ENCODE data around the gene BOLA2.
"Not testable (repeated sequence)": the region's sequence is repeated elsewhere in the genome, so short reads cannot be mapped to it uniquely, and the experiment has no call there.

BOLA2 gene

DNA sequence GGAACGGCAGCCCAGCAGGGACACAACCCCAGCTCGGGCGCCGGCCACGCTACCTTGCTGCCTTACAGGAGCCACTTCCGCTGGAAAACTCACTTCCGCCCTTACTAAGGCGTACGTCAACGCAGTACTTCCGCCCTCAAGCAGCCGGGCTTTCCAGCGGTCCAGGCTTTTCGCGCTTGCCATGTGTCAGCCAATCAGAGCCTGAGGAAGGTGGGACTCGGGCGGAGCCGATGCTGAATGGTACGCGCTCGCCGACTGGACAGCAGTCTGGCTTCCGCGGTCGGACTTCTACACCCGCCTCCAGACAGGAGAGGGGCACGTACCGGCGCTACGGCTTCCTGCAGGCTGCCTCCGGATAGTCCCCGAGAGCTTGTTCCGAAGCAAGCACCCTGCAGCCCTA, at the start of gene BOLA2, which contains the start of gene SLX1B:
Gene BOLA2 (minus strand): TSS at position 83 of the 400 bp plus-strand sequence. CDS start 98 bp downstream, outside the sequence.
Gene SLX1B (plus strand): TSS at position 265 of the 400 bp plus-strand sequence.
- DNase-seq (ENCODE audit: low read depth in 2 of 2, low spot score in 1 of 2), result not testable (repeated sequence)

DNA sequence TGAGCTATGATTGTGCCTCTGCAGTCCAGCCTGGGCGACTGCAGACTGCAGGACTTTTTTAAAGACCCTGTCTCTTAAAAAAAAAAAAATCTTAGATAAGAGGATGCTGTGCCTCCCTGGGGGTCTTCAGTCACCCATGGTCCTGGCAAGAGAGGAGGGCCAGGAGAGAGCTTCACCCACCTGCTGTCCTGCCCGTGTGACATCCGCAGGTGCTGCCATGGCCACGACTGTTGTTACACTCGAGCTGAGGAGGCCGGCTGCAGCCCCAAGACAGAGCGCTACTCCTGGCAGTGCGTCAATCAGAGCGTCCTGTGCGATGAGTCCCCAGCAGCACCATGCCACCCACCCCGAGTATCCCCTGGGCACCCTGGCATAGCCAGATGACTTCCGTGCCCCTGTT, 28.1 kb upstream of the BOLA2 start:
- DNase-seq (ENCODE audit: low read depth in 2 of 2, low spot score in 1 of 2), result not testable (repeated sequence)

DNA sequence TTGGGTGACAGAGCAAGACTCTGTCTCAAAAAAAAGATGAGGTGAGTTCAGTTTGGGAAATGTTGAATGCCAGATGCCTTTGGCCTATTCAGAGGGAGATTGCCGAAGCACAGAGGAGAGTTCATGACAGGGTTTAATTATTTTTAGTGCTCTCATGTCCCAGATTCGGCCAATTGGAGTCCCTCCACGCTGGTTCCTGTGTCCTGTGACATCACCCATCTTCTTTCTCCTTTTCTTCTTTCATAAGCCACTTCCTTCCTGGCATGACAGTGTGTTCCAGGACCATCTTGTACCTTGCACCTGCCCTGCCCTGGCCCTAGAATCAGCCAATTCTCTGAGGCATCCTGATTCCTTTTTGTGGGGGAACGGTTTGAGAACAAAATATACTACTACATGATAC, 17.9 kb upstream of the BOLA2 start:
- DNase-seq (ENCODE audit: low read depth in 2 of 2, low spot score in 1 of 2), result not testable (repeated sequence)

DNA sequence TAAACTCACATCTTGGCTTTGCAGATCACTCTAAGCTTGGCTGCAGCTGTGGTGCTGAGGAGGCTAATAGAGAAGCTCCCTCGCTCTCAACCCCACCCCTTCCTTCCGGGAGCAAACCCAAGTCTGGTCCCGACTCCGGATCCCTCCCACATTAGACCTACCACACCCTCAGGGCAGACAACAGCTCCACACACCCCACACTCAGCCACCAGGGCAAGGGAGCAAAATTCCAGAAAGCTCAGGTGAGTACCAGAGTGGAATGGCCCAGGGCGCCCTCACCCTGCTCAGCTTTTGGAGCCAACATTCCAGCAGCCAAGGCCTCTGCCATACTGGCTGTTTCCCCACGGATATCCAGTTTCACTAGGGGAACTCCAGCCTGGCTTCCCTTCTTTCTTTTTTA, 15.5 kb upstream of the BOLA2 start:
- peak in 1 of 2 donors; percentile 27 for DNase-seq (ENCODE audit: low read depth in 2 of 2, low spot score in 1 of 2)

DNA sequence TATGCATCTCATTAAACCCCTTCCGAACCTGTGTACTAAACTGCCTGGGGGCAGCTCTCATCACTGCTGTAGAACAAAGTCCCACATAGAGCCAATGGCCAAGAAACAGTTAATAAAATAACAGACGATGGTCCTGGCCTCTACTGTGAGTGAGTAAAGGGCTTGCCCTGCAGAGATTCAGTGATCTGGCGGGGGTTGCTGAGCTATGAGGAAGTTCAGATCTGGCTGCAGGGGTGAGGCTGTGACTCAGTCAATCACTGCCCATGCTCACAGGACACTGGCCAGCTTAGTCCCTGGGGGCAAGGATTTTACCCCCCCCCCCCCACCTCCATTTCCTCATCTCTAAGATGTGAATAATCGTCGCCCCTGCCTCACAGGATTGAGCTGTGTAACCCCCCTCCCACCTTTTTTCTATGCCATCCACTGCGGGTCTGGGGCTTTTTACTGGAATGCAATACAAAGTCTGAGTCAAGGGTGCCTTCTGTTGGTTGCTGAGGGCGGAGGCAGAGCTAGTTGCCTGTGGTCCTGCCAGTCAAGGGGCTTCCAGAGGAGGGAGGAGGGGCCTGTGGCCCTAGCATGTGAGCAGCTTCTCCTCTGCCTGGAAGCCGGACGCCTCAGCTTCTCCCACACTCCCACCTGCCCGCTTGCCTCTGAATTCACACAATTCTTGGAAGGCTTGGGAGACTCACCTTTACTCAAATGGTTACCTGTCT, 13.7 kb upstream of the BOLA2 start:
- not testable (repeated sequence) for DNase-seq (ENCODE audit: low read depth in 2 of 2, low spot score in 1 of 2)

DNA sequence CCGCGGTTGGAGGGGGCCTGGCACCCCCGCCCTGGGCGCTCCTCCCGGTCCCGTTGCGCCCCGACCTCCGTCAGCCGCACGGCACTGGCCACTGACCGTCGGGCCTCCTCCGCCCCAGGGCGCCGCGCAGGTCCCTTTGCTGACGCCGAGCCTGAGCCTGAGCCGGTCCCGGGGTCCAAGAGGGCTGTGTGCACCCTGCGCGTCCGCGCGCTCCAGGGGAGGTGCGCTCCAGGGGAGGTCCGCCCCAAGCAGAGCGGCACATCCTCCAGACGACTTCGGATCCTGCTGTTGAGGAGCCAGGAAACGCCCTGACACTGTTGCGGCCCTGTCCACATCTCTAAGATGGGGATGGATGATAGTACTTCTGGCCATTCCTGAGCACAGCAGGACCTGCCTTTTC, 12.8 kb upstream of the BOLA2 start:
- DNase-seq (ENCODE audit: low read depth in 2 of 2, low spot score in 1 of 2), result not testable (repeated sequence)

DNA sequence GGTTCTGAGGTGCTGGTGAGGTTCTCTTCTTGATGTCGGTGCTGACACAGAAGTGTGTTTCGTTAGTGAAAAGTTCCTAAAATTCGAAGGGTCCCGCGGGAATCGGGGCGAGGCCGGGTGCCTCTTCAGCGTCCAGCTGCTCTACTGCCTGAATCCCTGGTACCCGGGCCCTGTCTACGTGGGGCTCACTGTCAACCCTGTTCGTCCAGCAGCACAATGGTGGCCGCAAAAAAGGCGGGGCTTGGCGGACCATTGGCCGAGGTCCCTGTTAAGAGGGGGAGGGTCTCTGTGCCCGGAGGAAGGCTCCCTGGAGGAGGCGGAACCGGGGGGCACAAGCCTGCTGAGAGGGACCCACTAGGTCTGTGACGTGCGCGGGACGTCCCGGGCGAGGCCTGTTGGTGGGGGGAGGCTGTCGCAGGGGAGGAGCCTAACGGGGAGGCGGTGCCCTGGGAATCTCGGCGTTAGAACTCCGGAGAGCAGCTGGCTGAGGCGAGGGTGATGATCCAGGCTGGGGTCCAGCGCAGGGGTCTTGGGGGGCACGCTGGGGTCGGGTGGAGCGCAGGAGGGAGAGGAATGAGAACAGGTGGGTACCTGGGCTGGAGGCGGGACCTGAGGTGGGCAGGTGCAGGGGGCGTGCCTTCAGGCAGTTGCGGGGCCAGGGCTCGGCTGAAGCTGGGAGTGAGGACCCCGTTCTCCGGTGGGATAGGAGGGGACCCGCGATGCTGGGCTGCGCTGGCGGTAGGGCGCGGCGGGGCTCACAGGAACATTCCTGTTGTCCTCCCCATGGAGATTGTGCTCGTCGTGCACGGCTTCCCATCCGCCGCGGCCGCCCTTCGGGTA, 12.1 kb upstream of the BOLA2 start:
- not testable (repeated sequence) for DNase-seq (ENCODE audit: low read depth in 2 of 2, low spot score in 1 of 2)

DNA sequence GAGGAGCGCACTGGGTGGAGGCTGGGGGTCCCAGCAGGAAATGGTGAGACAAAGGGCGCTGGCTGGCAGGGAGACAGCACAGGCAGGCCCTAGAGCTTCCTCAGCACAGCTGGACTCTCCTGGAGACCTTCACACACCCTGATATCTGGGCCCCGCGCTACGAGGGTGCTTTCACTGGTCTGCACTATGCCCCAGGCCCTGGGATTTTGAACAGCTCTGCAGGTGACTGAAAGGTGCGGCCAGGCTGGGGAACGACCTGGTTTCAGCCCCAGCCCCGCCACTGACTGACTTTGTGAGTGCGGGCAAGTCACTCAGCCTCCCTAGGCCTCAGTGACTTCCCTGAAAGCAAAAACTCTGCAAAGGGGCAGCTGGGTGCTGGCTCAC, 6.5 kb upstream of the BOLA2 start:
- DNase-seq (ENCODE audit: low read depth in 2 of 2, low spot score in 1 of 2), result not testable (repeated sequence)

DNA sequence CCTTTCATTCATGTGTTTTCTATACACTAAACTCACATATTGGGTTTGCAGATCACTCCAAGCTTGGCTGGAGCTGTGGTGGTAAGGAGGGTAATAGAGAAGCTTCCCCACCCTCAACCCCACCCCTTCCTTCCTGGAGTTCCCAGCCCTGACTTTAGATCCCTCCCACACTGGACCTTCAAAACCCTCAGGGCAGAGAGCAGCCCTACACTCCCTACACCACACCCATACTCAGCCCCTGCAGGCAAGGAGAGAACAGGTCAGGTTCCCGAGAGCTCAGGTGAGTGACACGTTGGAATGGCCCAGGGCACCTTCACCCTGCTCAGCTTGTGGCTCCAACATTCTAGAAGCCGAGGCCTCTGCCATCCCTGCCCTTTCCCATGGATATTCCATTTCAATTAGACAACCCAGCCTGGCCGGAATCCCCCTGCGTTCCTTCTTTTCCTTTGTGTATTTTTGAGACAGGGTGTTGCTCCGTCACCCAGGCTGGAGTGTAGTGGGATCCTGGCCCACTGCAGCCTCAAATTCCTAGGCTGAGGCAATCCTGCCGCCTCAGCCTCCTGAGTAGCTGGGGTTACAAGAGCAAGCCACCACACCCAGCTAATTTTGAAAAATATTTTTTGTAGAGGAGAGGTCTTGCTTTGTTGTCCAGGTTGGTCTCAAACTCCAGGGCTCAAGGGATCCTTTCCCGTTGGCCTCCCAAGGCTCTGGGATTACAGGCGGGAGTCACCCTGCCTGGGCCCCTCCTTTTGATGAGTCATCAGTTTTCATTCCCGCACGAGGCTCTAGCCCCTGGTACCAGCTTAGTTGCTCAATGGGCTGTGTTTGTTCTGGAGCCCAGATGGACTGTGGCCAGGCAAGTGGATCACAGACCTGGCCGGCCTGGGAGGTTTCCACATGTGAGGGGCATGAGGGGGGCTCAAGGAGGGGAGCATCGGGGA, 5.8 kb upstream of the BOLA2 start, which contains the start of gene SULT1A4:
Gene SULT1A4 (plus strand): TSS at position 208 of the 941 bp plus-strand sequence. CDS start 1,473 bp downstream, outside the sequence.
- DNase-seq (ENCODE audit: low read depth in 2 of 2, low spot score in 1 of 2), result not testable (repeated sequence)

DNA sequence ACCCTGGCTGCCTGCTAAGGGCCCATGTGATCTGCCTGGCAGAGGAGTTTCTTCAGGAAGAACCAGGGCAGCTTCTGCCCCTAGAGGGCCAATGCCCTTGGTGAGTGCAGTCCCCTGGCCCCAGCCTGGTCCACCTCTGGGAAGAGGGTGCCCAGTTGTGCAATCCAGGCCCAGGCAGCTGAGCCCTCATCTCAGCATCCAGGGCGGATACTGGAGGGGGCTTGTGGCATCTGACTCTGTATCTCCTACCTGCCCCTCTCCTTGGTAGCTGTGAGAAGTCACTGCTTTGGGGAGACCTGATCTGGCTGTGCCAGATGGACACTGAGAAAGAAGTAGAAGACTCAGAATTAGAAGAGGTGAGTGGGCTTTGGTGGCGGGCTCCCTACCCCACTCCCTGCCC, 3.5 kb upstream of the BOLA2 start:
- not testable (repeated sequence) for DNase-seq (ENCODE audit: low read depth in 2 of 2, low spot score in 1 of 2)

DNA sequence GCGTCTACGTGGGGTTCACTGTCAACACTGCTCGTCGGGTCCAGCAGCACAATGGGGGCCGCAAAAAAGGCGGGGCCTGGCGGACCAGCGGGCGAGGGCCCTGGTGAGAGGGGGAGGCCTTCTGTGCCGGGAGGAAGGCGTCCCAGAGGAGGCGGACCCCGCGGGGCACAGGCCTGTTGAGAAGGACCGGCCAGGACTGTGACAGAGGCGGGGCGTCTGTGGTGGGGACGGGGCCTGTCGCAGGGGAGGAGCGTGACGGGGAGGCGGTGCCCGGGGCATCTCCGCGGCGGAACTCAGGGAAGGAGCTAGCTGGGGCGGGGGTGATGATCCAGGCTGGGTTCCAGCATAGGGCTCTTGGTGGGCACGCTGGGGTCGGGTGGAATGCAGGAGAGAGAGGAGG, 677 bp upstream of the BOLA2 start:
- not testable (repeated sequence) for DNase-seq (ENCODE audit: low read depth in 2 of 2, low spot score in 1 of 2)

DNA sequence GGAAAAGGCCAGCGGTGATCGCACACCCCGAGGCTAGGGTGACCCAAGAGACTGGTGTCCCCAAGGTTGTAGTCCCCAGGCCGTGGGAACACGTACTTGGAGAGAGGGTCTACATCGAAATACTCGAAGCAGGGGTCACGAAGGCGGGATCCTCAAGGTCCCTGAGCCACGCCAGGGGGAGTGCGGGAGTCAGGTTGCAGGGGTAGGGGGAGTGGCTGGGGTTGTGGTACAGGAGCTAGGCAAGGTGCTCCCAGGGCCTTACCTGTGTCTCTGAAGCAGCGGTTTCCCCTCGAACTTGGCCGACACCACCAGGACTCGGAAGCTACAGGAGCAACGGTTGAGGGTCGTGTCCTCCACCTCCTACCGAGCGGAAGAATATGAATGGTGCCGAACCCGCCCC, 397 bp downstream of the BOLA2 start:
- DNase-seq (ENCODE audit: low read depth in 2 of 2, low spot score in 1 of 2), result not testable (repeated sequence)

DNA sequence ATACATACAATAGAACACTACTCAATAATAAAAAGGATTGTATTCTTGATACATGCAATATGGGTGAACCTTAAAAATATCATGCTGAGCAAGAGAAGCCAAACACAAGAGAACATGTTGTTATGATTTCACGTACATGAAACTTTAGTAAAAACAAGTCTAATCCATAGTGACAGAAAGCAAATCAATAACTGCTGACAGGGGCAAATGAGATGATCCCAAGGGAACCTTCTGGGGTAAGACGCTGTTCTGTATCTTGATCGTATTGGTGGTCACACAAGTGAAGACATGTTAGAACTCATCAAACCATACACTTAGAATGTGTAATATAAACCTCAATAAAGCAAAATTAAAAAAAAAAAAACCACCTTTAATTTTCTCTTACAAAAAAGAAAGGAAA, 28.8 kb downstream of the BOLA2 start:
- not testable (repeated sequence) for DNase-seq (ENCODE audit: low read depth in 2 of 2, low spot score in 1 of 2)

DNA sequence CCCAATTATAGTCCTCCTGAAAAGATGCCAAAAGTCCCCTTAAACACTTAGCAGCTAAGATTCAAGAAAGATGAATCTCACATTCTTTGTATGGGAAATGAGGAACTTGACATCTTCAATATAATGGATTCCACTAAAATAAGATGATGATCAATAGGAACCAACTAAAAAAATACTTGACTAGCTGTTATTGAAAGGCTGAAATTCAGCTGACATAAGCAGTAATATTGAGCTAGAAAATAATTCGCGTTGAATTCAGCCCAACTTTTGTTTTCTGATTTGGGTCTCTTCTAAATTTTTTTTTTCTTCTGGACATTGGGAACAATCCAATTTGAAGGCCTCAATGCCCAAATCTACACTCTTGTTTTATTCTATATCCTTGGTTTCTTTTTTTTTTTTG, 30.6 kb downstream of the BOLA2 start:
- DNase-seq (ENCODE audit: low read depth in 2 of 2, low spot score in 1 of 2), result not testable (repeated sequence)

DNA sequence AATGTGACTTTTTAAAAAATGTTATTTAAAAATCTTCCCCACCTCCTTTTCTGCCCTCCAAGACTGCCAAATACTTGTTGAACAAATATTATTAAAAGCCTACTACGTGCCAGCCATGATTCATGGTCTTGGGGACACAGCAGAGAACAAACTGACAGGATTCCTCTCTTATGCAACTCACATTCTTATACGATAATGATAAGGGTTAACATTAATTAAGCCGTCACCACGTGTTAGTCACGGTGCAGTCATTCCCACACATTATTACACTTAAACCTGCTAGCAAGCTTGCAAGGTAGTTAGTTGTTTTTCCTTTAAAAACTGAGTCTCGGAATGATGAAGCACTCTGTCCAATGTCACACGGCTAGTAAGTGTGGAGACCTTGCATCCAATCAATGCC, 48.9 kb downstream of the BOLA2 start:
- DNase-seq (ENCODE audit: low read depth in 2 of 2, low spot score in 1 of 2), result not testable (repeated sequence)
